Measurements from ENCODE around the gene TP53. TPM values are rescaled to one million over a fixed set of nuclear protein-coding genes. Genes with fewer than 3 reads are reported as not detected.

Gene TP53
- total RNA-seq, 2 donors from 2014 or later, result 52.3 to 65.0 TPM

- DNase-seq (ENCODE audit: low spot score), result no peak
- Histone ChIP-seq H3K36me3 (no peaks in the 10 kb centered on the region), H3K9me3 (no peaks in the 10 kb centered on the region), H3K27ac (no peak overlapping the region), H3K27me3 (replicated peaks; ENCODE audit: insufficient read depth) (no peaks in the 10 kb centered on the region), H3K4me1 (replicated peaks) (peaks cover 7% of the 10 kb centered on the region), H3K4me3 (no peak overlapping the region)
- intact Hi-C loops (cut with DNase I), result no loop called here
- WGBS, result 88% methylated on average over 22 of the region's 22 CpGs
- no peak for TF ChIP-seq CTCF (IDR thresholded peaks at IDR 0.05)
- no peak for TF ChIP-seq POLR2AphosphoS5 (IDR thresholded peaks at IDR 0.05)
- TF ChIP-seq POLR2A (IDR thresholded peaks at IDR 0.05), result no peak
These were observed 20.8 kb upstream of the TP53 start for GRCh38 chr17:7707858-7708750.

DNA sequence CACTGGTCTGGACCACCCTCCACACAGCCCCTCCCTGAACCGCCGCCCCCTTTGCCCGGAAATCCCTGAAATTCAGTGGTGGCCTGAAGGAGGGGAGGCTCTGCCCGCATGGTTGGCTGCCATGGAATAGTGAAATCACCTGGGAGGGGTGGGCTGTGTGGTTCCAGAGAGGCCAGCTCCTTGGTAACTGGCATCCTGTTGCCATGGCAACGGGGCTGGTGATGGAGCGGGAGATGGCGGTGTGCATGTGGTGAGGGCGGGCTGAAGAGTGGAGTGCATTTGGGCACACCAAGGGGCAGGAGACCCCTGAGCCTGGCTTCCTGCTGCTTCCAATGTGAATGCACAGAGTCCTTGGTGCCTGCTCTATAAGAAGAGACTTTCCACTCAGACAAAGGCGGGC, 20.2 kb upstream of the TP53 start:
- WGBS, result 87% methylated on average over 9 of the region's 9 CpGs
- peaks cover 7% of the 10 kb centered on the region for H3K4me1 ChIP-seq (replicated peaks)
- no peaks in the 10 kb centered on the region for H3K36me3 ChIP-seq
- intact Hi-C loops (cut with DNase I), result no loop called here
- no peak overlapping the region for H3K4me3 ChIP-seq
- no peaks in the 10 kb centered on the region for H3K9me3 ChIP-seq
- TF ChIP-seq CTCF (IDR thresholded peaks at IDR 0.05), result no peak
- TF ChIP-seq POLR2A (IDR thresholded peaks at IDR 0.05), result no peak
- no peaks in the 10 kb centered on the region for H3K27me3 ChIP-seq (replicated peaks; ENCODE audit: insufficient read depth)
- DNase-seq (ENCODE audit: low spot score), result no peak
- H3K27ac ChIP-seq, result no peak overlapping the region

DNA sequence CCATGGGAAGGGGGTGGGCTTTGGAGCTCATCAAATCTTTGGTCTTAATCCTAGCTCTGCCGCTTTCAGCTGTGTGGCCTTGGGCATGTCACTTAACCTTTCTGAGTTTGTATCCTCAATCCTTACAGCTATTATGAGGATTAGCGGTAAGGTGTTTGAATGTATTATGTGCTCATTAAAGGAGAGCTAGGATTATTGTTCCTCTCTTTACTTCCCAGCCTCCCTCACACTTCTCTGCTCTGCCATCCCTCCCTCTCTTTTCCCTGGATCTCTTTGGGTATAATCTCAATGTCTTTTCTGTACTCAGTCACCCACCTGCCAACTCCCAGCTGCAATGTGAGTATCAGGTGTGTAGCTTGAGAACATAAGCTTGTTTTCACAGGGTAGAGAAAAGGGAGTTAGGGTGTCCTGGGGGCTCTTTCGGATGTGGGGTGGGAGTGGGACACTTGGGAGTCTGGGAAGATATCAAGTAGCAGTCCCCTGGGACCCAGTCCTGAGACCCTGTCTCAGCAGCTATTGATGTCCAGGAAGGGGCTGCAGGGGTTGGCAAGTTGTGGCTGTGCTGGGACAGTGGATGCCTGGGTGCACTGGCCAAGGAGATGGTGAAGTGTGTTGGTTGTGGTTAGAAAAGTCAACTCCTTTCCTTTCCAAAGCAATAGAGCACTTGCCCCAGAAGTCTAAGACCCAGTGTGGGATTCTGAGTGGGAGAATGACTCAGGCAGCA, 19.5 kb upstream of the TP53 start:
- H3K27ac ChIP-seq, result no peak overlapping the region
- TF ChIP-seq POLR2AphosphoS5 (IDR thresholded peaks at IDR 0.05), result no peak
- TF ChIP-seq POLR2A (IDR thresholded peaks at IDR 0.05), result no peak
- TF ChIP-seq CTCF (IDR thresholded peaks at IDR 0.05), result no peak
- peaks cover 0 to 1% of the 10 kb centered on the region in 2 donors for H3K36me3 ChIP-seq
- no peak overlapping the region for H3K4me3 ChIP-seq
- H3K9me3 ChIP-seq, result no peaks in the 10 kb centered on the region
- DNase-seq (ENCODE audit: low spot score), result no peak
- H3K27me3 ChIP-seq (replicated peaks; ENCODE audit: insufficient read depth), result no peaks in the 10 kb centered on the region
- peaks cover 7% of the 10 kb centered on the region for H3K4me1 ChIP-seq (replicated peaks)
- 92% methylated on average over 3 of the region's 3 CpGs for WGBS
- intact Hi-C loops (cut with DNase I), result no loop called here

DNA sequence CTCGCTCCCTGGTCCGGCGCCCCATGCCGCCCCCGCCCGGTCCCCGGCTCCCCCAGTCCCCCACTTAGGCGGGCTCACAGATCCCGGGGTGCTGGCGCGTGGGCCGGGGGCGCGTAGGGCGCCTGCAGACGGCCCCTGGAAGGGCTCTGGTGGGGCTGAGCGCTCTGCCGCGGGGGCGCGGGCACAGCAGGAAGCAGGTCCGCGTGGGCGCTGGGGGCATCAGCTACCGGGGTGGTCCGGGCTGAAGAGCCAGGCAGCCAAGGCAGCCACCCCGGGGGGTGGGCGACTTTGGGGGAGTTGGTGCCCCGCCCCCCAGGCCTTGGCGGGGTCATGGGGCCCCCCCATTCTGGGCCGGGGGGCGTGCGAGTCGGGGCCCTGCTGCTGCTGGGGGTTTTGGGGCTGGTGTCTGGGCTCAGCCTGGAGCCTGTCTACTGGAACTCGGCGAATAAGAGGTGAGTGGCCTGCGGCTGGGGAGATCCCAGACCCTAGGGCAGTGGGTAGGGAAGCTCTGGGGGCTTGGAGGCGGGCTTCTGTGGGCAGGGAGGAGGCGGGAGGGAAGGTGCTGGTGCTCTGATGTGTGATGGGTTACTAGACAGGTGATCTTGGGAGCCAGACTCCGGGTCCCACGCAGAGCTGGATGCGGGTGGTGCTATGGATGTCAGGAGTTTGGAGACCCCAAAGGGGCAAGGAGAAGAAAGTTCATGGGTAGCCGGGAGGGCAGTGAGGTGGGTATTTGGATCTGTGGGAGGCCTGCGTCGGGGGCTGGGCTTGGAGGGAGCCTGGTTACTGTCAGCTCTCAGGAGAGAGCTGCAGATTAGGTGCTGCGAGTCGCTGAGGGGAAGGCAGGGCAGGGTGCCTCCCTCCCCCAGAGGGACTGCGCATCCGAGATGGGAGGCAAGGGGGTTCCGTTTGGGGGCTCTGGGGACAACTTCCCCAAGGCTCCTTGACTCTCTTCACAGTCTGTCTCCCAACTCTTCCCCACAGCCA, 18.3 kb upstream of the TP53 start:
- Histone ChIP-seq H3K4me3 (peak overlapping the region; percentile 28 to 45), H3K4me1 (replicated peaks) (peaks cover 7% of the 10 kb centered on the region), H3K27ac (no peak overlapping the region), H3K36me3 (peaks cover 0 to 7% of the 10 kb centered on the region in 2 donors), H3K9me3 (no peaks in the 10 kb centered on the region), H3K27me3 (replicated peaks; ENCODE audit: insufficient read depth) (no peaks in the 10 kb centered on the region)
- TF ChIP-seq CTCF (IDR thresholded peaks at IDR 0.05) (no peak), POLR2A (IDR thresholded peaks at IDR 0.05) (no peak), POLR2AphosphoS5 (IDR thresholded peaks at IDR 0.05) (no peak)
- intact Hi-C loops (cut with DNase I), result no loop called here
- DNase-seq (ENCODE audit: low spot score), result no peak
- 8% methylated on average over 33 of the region's 50 CpGs for WGBS
